Glutamatergic neuron (in vitro differentiated cells): ENCODE measurements around the gene ESYT2. TPM values are rescaled to one million over a fixed set of nuclear protein-coding genes. Genes with fewer than 3 reads are reported as not detected.

ENCODE experiments used
- DNase-seq: peaks from one replicate; pipeline ENCODE4 v3.0.0; 2022
- H3K27ac Mint-ChIP-seq: one replicate; pipeline ENCODE4 v1.8.0; 2020; ENCODE audit warnings: mild to moderate bottlenecking, mixed read lengths, inconsistent platforms; ENCODE audit not compliant: unreplicated experiment
- H3K27me3 Mint-ChIP-seq: one replicate; pipeline ENCODE4 v1.8.0; 2020; ENCODE audit warnings: mild to moderate bottlenecking, moderate library complexity, mixed read lengths, inconsistent platforms; ENCODE audit not compliant: unreplicated experiment
- H3K36me3 Mint-ChIP-seq: one replicate; pipeline ENCODE4 v1.8.0; 2020; ENCODE audit warnings: mild to moderate bottlenecking, mixed read lengths, inconsistent platforms; ENCODE audit not compliant: unreplicated experiment
- H3K4me1 Mint-ChIP-seq: one replicate; pipeline ENCODE4 v1.8.0; 2020; ENCODE audit warnings: mild to moderate bottlenecking, low read depth, mixed read lengths, inconsistent platforms; ENCODE audit not compliant: unreplicated experiment
- H3K4me3 Mint-ChIP-seq: one replicate; pipeline ENCODE4 v1.8.0; 2020; ENCODE audit warnings: mild to moderate bottlenecking, mixed read lengths, inconsistent platforms; ENCODE audit not compliant: unreplicated experiment
- H3K9me3 Mint-ChIP-seq: one replicate; pipeline ENCODE4 v1.8.0; 2020; ENCODE audit warnings: mild to moderate bottlenecking, moderate library complexity, mixed read lengths, inconsistent platforms; ENCODE audit not compliant: unreplicated experiment
- total RNA-seq: library from RNA; stranded (reverse); fragmentation: NEBNext Ultra II Directional; extraction: Animal tissue kit (Norgen Biotek cat#: 25700); gene quantifications from one replicate; pipeline ENCODE4 v1.2.1, GENCODE V29; 2021; ENCODE audit not compliant: unreplicated experiment
- TF ChIP-seq, protein P1 (sequence below): fragments of 200-600 bp; sonication (generic); IDR thresholded peaks from one replicate; pipeline ENCODE4 v1.5.0; 2021; ENCODE audit not compliant: partially characterized antibody, unreplicated experiment

The ESYT2 gene
- total RNA-seq, 1 donor from 2014 or later, result 41.9 TPM

DNA sequence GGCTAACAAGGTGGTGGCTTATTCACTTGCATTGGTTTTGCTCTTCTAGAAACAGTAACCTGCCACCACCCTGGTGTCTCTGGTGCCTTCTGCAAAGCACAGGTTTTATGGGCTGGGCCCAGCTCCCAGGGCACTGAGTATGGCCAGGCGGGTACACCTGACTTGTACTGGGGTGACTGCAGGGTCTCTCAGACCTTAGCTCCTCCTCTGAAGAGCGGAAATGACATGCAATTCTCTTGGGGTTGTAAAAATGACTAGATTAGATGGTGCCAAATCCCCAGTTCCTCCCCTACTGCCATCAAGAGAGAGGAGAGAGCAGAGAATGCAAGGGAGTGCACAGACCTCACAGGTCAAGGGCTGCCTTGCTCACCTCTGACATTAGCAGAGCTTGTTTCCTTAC is 14.7 kb downstream of the ESYT2 start:
- no peaks in the 10 kb centered on the region for H3K36me3 Mint-ChIP-seq
- H3K27me3 Mint-ChIP-seq, result peaks cover 5% of the 10 kb centered on the region
- H3K4me1 Mint-ChIP-seq, result peaks cover 47% of the 10 kb centered on the region
- no peak overlapping the region for H3K4me3 Mint-ChIP-seq
- H3K27ac Mint-ChIP-seq, result no peak overlapping the region
- DNase-seq, result no peak
- H3K9me3 Mint-ChIP-seq, result peaks cover 3% of the 10 kb centered on the region
- TF ChIP-seq, protein P1, sequence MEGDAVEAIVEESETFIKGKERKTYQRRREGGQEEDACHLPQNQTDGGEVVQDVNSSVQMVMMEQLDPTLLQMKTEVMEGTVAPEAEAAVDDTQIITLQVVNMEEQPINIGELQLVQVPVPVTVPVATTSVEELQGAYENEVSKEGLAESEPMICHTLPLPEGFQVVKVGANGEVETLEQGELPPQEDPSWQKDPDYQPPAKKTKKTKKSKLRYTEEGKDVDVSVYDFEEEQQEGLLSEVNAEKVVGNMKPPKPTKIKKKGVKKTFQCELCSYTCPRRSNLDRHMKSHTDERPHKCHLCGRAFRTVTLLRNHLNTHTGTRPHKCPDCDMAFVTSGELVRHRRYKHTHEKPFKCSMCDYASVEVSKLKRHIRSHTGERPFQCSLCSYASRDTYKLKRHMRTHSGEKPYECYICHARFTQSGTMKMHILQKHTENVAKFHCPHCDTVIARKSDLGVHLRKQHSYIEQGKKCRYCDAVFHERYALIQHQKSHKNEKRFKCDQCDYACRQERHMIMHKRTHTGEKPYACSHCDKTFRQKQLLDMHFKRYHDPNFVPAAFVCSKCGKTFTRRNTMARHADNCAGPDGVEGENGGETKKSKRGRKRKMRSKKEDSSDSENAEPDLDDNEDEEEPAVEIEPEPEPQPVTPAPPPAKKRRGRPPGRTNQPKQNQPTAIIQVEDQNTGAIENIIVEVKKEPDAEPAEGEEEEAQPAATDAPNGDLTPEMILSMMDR, result no peak

DNA sequence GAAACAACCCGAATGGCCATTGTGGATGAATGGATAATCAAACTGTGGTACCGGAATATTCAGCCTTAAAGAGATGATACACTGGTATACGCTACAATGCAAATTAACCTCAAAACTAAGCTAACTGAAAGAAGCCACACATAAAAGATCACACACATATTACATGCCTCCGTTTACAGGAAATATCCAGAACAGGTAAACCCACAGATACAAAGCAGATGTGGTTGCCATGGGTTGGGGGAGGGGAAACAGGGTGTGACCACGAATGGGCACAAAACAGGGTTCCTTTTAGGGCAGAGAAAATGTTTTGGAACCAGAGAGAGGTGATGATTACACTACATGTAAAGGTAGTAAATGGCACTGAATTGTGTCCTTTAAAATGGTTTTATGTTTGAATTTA is 16.6 kb downstream of the ESYT2 start:
- peaks cover 31% of the 10 kb centered on the region for H3K4me1 Mint-ChIP-seq
- no peak overlapping the region for H3K27ac Mint-ChIP-seq
- H3K4me3 Mint-ChIP-seq, result no peak overlapping the region
- peaks cover 3% of the 10 kb centered on the region for H3K9me3 Mint-ChIP-seq
- no peak for DNase-seq
- no peaks in the 10 kb centered on the region for H3K36me3 Mint-ChIP-seq
- TF ChIP-seq, protein P1, result no peak
- H3K27me3 Mint-ChIP-seq, result peaks cover 2% of the 10 kb centered on the region

DNA sequence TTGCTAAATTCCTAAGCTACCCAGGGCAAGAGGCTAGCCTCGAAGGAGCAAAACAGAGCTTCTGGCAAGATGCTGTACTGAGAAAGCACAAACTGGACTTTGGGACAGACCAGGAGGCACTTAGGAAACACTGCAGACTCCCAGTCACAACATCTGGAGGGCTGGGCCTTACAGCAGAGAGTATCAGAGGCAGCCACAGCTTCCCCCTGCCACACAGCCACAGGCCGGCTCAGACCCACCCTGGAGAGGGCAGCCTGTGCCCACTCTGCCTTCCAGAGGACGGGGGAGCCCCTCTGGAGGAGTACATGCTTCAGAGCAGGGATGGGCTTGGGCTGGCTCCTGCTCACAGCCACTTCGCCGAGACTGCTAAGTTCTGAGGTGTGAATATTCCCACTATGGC is 17.4 kb downstream of the ESYT2 start:
- TF ChIP-seq, protein P1, result no peak
- Mint-ChIP-seq H3K9me3 (peaks cover 3% of the 10 kb centered on the region), H3K36me3 (no peaks in the 10 kb centered on the region), H3K27me3 (peaks cover 2% of the 10 kb centered on the region), H3K27ac (no peak overlapping the region), H3K4me3 (no peak overlapping the region), H3K4me1 (peaks cover 28% of the 10 kb centered on the region)
- no peak for DNase-seq

DNA sequence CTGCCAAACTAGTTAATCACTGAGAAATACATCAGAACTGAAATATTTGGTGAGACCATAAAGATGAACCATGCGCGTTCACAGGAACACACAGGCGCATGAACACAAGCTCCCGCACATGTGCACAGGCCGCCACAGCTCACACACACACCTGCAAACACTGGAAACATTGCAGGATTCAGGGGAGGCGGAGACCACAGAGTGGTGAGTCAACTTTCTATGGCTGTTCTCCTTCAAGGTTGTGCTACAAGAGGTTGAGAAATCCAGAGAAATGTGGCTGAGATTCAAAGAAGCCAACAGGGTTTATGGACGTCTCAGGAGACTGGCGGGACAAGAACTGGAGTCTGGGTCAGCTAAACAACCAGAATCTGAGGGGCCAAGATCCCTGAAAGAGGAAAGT is 17.8 kb downstream of the ESYT2 start:
- H3K36me3 Mint-ChIP-seq, result no peaks in the 10 kb centered on the region
- no peak overlapping the region for H3K4me3 Mint-ChIP-seq
- H3K9me3 Mint-ChIP-seq, result peaks cover 3% of the 10 kb centered on the region
- TF ChIP-seq, protein P1, result no peak
- peaks cover 24% of the 10 kb centered on the region for H3K4me1 Mint-ChIP-seq
- no peak for DNase-seq
- no peak overlapping the region for H3K27ac Mint-ChIP-seq
- H3K27me3 Mint-ChIP-seq, result peaks cover 2% of the 10 kb centered on the region

DNA sequence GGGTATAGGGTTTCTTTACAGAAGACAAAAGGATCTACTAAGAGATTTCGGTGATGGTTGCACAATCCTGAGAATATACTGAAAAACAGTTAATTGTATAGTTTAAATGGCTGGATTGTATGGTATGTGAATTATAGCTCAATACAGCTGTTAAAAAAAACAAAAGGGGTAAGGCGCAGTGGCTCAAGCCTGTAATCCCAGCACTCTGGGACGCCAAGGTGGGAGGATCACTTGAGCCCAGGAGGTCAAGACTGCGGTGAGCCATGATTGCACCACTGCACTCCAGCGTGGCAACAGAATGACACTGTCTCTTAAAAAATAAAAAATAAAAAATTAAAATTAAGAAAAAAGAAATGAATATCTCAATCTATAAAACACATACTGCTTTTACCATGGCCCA is 18.5 kb downstream of the ESYT2 start:
- Mint-ChIP-seq H3K4me1 (peaks cover 17% of the 10 kb centered on the region), H3K27me3 (peaks cover 2% of the 10 kb centered on the region), H3K27ac (peak overlapping the region; percentile 28)

More for the DNA sequence above, 18.5 kb downstream of the ESYT2 start:
- H3K4me3 Mint-ChIP-seq, result no peak overlapping the region
- no peaks in the 10 kb centered on the region for H3K36me3 Mint-ChIP-seq
- peaks cover 1% of the 10 kb centered on the region for H3K9me3 Mint-ChIP-seq
- DNase-seq, result no peak
- TF ChIP-seq, protein P1, result no peak
